Left colon (tissue), 2 donors: Measurements from ENCODE around the gene RASAL2. TPM values are rescaled to one million over a fixed set of nuclear protein-coding genes. Genes with fewer than 3 reads are reported as not detected.

Experiments used
- ATAC-seq: fragments of 200-7000 bp; cut with Tn5 transposase; one replicate; pipeline ENCODE4 v1.9.1; 2020; ENCODE audit warnings: mild to moderate bottlenecking, moderate library complexity
- DNase-seq, 2 donors: peaks; one replicate each; pipeline ENCODE4 v3.0.0-alpha.2; 2020
- intact Hi-C, 2 donors: fragments of 100-400 bp; cut with DNase I in 1 of 2; cut with micrococcal nuclease in 1 of 2; formaldehyde crosslinking; loops; one replicate each; pipeline versions ENCODE4 v1.11.2 to v1.14.0; 2022; cut with DNase I, micrococcal nuclease
- long read RNA-seq: library from polyadenylated mRNA; unstranded; transcript quantifications from one replicate; pipeline ENCODE4 v2.0.0, GENCODE V29; 2021
- total RNA-seq, 2 donors: library from RNA; stranded (reverse); fragmentation: NEBNext Ultra II Directional; extraction: Animal tissue kit (Norgen Biotek cat#: 25700); gene quantifications; one replicate each; pipeline ENCODE4 v1.2.1, GENCODE V29; 2021
- donor health status: DM: no; HTN: no; CAD: no.
- donor health status: DM: yes; HTN: yes; CAD: no.

The RASAL2 gene
- 10 to 100 TPM; 14.5 to 17.3 TPM for total RNA-seq
- long read RNA-seq, partial matches to known transcripts, result 2 of 6 reads
- long read RNA-seq, other reads (novel, unspliced or antisense), result 4 of 6 reads

DNA sequence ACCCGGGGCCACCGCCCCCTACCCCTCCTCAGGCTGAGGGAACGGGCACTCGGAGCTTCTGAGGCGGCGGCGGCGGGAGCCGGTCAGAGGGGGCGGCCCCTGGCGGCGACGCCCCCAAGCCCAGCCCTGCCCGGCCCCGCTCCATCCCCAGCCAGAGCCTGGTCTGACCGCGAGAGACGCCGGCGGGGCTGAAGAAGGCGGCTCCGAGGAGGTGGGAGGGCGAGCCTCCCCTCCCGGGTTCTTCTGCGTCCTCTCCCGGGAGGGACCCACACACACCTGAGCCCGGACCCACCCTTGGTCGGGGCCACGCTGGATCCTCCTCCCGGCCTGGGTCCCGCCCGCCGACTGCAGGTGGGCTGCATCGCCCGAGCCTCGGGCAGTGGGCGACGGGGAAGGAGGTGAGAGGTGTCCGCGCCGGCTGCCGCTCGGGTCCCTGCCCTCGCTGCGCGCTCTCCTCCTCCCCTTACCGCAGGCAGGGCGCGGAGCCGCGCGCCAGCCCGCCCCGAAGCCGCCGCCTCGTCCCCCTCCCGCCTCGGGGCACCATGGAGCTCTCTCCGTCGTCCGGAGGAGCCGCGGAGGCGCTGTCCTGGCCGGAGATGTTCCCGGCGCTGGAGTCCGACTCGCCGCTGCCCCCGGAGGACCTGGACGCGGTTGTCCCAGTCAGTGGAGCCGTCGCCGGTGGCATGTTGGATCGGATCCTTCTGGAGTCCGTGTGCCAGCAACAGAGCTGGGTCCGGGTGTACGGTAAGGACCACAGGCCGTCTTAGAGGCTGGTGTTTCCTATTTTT lies at the start of gene RASAL2:
RASAL2 (plus strand) TSS at position 154 of the 788 bp plus-strand sequence; CDS start at position 543, 389 bp downstream.
- intact Hi-C loops, result no loop called here
- DNase-seq (peak; percentile 48 to 74), ATAC-seq (peak; percentile 79)

GRCh38 chr1:178046591-178047270 lies 47.2 kb upstream of the RASAL2 start:
- DNase-seq, result no peak
- intact Hi-C loops, result no loop called here
- peak; percentile 56 for ATAC-seq

- DNase-seq (no peak), ATAC-seq (no peak)
- intact Hi-C loops, result no loop called here
Measured at GRCh38 chr1:178047403-178048093, 46.4 kb upstream of the RASAL2 start.

DNA sequence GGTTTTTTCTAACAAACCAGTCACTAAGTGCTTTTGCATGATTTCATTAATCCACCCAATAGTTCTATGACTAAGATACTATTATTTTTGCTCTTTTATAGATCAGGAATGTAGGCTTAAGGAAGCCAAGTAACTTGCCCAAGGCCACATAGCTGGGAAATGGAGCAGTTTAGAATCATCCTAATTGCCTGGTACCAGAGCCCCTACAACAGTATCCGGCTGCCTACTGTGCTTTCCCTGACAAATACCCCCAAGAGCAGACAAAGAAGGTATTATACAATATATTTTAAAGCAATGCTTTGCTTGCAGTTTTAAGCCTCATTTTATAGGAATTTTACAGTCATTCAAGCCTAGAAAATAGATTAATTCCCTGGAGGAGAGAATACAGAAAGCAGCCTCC lies 45.5 kb upstream of the RASAL2 start:
- ATAC-seq, result no peak
- intact Hi-C loops, result no loop called here
- DNase-seq, result no peak

DNA sequence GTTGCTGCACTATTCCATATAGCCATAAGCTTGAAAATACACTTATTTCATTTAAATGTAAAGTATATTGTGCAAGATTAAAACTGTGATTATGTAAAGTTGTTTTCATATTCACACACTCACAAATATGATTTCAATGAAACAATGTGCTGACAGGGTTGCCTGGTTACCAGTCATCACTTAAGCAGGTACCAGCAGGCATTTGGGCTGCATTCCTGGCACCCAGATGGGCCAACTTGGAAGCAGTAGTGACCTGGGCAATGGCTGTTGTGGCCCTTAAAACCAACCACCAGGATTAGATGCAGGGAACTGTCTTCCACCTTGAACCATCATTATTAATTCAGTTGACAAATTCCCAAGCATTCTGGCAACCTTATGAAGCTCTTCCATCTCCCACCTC lies 45.0 kb upstream of the RASAL2 start:
- DNase-seq (no peak), ATAC-seq (no peak)
- intact Hi-C loops, result no loop called here

DNA sequence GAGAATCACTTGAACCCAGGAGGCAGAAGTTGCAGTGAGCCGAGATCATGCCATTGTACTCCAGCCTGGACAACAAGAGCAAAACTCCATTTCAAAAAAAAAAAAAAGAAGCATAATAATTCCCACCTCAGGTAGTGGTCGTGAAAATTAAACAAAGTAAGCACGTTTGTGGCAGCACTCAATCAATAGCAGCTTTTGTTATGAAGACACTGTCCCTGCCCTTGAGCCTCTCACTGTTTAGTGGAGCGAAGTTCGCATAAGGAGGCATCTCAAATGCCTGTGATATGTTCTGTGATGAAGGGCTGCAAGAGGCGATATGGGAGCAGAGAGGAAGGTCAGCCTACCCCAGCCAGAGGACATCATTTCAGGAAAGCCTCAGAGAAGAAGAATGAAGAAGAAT lies 43.8 kb upstream of the RASAL2 start:
- DNase-seq (no peak), ATAC-seq (no peak)
- intact Hi-C loops, result no loop called here

- intact Hi-C loops, result no loop called here
Measured at GRCh38 chr1:178051071-178051470, 42.8 kb upstream of the RASAL2 start.

DNA sequence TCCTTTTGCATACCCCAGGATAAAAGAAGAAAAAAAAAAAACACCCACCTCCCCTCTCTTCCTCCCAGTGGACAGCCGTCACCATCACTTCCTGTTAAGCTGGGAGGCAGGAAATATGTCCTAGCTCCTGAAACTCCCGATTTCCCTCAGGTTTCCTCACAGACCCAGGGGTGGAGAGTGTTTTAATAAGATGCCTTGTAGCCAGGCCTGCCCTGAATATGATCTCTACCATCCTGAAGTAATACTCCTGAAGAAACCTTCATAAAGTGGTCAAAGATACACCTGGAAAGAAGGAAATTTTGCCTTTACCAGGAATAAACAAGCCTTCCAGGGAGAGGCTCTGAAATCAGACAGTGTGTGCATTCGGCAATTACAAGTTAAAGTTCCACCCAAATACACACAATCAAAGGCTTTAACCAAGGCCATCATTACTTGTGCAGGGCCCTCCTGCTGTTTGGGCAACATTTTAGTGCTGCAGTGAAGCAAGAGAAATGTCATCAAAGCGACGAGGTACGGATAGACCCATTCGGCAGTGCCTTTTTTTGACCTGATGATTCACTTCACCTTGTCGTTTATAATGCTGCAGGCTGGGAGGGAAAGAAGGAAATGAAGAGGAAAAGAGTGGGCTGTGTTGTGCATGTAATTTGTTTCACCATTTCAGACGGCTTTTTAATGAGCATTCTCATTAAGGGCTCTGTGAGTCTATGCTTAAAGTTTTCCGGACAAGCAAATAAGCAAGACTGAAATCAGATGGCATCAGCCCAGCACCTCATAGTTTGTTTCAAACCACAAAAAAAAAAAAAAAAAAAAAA lies 41.0 kb upstream of the RASAL2 start:
- ATAC-seq (peak; percentile 64), DNase-seq (no peak)
- intact Hi-C loops, result no loop called here

More at GRCh38 chr1:178051071-178051470, 42.8 kb upstream of the RASAL2 start:
- DNase-seq (no peak), ATAC-seq (no peak)

- ATAC-seq, result peak; percentile 48
- intact Hi-C loops, result no loop called here
- DNase-seq, result peak; percentile 50 to 62
Measured at GRCh38 chr1:178055093-178055492, 38.8 kb upstream of the RASAL2 start.

GRCh38 chr1:178055779-178056471 lies 38.0 kb upstream of the RASAL2 start:
- intact Hi-C loops, result no loop called here

DNA sequence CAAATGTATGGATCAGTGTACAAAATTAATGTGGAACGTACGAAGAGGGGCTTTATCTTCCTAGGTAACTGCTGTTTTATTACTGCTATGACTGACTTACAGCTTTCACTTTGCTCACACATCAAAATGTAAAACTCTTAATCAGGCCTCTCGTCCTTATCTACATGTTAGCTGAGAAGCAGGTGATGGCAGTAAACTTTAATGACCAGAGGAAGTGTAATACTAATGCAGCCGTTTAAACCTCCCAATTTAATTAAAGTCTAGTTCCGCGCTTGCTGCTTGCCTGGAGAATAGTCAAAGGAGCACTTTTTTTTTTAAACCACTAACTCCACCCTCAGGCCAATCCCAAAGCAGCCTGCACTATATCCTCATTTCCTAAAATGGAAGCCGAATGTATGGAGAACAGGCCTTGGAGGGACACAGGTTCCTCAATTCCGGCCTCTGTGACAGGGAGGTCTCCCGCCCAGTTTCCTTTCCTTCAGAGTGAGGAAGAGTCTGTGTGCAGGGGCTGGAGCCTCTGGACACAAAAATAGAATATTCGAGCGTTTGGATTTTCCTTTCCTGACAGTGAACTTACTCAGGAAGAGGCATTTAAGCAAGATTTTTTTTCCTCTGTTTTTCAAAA lies 36.7 kb upstream of the RASAL2 start:
- intact Hi-C loops, result no loop called here
- no peak for DNase-seq
- ATAC-seq, result peak; percentile 50

More at GRCh38 chr1:178055779-178056471, 38.0 kb upstream of the RASAL2 start:
- ATAC-seq, result peak; percentile 45
- peak in 1 of 2 donors; percentile 38 for DNase-seq

DNA sequence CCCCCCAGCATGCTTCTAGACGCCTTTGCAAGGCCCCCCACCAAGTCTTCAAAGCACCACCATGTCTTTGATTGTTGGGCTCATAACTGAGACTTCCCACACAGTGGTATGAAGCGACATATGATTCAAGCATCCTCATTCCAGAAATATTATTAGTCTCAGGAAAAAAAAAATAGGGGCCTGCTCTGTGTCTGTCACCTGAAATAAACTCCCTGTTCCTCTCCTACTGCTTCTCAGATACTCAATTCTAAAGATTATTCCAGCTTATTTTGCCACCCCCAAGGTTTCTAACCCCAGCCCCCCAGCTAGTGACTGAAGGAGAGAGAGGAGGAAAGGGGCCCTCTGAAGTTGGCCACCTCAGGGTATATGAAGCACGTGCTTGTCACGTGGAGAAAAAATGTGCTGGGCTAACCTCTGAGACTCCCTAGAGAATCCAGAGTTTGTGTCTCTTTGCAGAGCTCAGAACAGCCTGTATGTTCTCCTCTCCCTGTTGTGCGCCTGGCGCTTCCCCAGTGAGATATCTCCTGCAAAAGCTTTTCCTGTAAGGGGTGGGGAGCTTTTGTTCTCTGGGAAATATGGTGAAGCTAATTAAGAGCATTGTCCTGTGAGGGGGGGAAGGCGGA lies 35.9 kb upstream of the RASAL2 start:
- ATAC-seq, result no peak
- intact Hi-C loops, result no loop called here
- no peak for DNase-seq

DNA sequence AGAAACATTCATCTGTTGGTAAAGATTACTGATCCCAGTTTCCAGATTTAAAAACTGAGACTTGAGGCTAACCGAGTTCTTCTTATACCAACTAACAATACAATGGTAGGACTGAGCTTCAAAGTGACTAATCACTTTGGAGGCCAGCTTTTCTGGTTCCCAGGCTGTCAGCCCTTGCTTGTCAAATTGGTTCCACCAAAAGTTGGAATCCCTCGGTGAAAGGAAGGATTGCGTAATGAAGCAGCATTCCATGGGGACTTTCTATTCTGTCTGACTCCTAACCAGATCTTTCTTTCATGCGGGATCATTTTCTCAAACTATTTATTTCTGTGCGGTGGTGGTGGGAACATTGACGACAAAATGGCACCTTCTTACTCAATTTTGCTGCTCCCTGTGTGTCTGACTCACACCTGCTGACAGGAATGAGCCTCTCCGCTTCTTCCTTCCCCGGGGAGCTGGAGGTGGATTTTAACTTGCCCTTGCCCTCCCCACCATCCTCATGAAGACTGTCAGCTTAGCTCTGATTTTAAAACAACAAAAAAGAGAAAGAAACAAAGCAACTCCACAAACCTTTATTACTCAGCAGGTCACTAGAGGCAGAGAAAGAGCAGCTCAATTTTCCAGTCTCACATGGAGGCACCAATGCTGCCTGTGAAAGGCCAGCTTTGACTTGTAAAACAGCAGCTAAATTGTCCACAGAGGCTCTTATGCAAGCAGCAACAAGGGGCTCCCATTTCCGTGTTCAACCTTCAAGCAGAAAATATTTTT lies 32.9 kb upstream of the RASAL2 start:
- DNase-seq (no peak), ATAC-seq (peak; percentile 17)
- intact Hi-C loops, result no loop called here

- peak; percentile 74 for ATAC-seq
- intact Hi-C loops, result no loop called here
- no peak for DNase-seq
Measured at GRCh38 chr1:178061620-178062019, 32.3 kb upstream of the RASAL2 start.

GRCh38 chr1:178064191-178064821 lies 29.6 kb upstream of the RASAL2 start:
- ATAC-seq (no peak), DNase-seq (no peak)
- intact Hi-C loops, result no loop called here

DNA sequence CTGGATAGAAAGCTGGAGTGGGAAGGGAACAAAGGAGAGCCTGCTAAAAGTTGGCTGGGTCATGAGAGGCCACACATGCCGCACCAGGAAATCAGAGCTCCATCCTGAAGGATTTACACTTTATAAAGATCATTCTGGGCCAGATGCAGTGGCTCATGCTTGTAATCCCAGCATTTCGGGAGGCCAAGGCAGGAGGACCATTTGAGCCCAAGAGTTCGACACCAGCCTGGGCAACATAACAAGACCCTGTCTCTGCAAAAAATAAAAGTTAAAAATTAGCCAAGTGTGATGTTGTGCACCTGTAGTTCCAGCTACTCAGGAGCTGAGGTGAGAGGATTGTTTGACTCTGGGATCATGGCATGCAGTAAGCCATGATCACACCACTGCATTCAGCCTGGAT lies 28.7 kb upstream of the RASAL2 start:
- ATAC-seq (no peak), DNase-seq (no peak)
- intact Hi-C loops, result no loop called here
